Glomerular visceral epithelial cell (primary cell): Measurements from ENCODE around the gene CALB2.

Source experiments
- DNase-seq: peaks from one replicate; pipeline ENCODE4 v3.0.0-alpha.2; 2016; ENCODE audit errors: extremely low spot score

CALB2 gene

DNA sequence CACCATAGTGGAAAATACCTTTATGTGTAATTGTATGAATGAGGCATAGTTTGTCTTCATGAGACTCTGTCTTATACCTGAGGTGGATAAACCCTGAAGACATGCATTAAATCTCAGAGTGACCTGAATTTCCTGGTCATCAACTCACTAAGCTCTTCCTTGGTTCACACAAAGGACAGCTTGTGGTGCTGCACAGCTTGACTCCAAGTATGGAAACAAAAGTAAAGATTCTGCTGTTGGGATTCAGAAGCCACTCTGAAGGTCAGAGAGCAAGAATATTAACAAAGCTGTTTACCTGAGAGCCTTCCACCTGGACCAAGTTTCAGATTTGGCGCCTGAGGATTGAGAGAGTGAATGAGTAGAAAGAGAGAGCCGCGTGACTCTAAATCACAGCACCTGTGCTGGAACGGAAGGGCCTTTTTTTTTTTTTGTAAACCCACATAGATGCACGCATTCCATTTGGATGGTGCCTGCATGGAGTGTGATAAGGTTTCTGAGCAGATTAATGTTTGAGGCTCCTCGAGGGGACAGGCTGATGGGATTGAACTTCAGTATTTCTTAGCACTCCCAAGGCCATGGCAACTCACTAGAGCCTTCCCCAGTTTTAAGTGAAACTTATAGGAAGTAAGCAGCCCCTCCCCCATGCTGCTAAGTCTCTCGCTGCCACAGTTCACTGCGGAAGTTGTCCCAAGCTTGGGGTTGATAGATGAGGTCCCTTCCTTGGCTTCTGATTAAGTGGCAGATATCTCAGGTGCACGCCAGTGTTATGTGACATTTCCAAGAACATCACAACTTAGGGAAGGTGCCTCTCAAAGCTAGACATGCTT is 28.7 kb downstream of the CALB2 start:
- DNase-seq, result no peak

DNA sequence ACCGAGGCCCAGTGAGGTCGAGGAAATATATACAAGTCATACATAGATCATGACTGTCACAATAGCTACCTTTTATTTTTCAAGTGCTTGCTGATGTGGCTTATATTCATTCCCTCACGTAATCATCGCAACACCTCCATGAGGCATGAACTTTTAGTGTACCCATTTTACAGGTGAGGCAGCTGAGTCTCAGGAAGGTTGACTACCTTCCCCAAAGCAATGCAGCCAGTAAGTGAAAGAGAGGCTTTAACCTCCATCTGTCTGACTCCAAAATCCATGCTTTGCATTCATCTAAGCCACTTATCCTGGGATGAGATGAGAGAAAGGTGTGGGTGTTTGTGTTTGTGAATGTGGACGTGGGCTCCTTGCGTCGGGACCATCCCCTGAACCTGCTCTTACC is 30.8 kb downstream of the CALB2 start:
- DNase-seq, result no peak

GRCh38 chr16:71396594-71396993 is 38.1 kb downstream of the CALB2 start:
- no peak for DNase-seq

GRCh38 chr16:71399801-71400563 is 41.5 kb downstream of the CALB2 start:
- no peak for DNase-seq

GRCh38 chr16:71402007-71402406 is 43.5 kb downstream of the CALB2 start:
- no peak for DNase-seq

DNA sequence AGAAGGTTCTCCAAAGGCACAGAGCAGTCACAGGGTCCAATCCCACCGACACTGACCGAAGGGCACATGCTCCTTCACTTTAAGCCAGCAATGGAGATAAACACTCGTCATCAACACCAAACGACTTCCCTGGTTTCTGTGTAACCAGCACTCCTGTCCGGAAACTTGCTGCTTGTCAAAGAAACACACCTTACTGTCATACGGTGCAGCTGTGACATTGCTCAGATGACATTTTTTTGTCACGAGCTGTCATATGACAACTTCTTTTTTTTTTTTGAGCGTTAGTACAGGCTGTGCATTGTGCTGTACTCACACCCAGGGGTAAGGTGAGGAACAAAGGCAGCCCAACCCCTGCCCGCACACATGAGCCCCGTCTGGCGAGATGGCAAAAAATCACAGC is 44.2 kb downstream of the CALB2 start:
- no peak for DNase-seq

GRCh38 chr16:71404364-71404763 is 45.8 kb downstream of the CALB2 start:
- DNase-seq, result no peak

- DNase-seq, result no peak
Observed at GRCh38 chr16:71406316-71406715, 47.8 kb downstream of the CALB2 start.

GRCh38 chr16:71406724-71407123 is 48.2 kb downstream of the CALB2 start:
- no peak for DNase-seq

- DNase-seq, result no peak
Observed at GRCh38 chr16:71407731-71408130, 49.2 kb downstream of the CALB2 start.

- DNase-seq, result no peak
Observed at GRCh38 chr16:71408536-71408935, 50.0 kb downstream of the CALB2 start.

DNA sequence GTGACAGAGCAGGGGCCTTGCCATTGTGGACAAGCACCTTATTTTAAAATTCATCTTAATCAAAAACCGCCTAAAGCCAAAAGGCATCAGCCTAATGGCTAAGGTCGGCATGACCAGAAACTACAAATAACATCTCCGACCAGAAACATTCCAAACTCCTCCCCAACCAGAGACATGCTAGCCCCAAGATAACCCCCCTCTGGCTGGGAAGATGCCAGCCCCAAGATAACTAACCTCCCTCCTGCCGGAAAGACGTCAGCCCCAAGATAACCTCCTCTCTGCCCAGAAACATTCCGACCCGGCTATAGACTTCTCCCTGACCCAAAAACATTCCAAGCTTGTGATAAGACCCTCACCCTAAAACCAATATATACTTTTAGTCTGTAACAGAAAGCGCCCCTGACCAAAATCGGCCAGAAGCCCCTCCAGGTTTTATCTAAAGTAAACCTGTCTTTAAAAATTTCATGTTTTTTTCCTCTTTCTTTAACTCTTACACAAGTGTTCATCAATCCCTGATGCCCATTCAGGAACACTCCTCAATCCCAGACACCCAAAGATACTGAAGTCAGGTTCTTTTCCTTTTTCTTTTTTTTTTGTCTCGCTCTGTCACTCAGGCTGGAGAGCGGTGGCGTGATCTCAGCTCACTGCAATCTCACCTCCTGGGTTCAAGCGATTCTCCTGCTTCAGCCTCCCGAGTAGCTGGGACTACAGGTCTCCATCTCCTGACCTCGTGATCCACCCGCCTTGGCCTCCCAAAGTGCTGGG is 50.7 kb downstream of the CALB2 start:
- DNase-seq, result no peak

GRCh38 chr16:71410146-71410545 is 51.6 kb downstream of the CALB2 start:
- no peak for DNase-seq

DNA sequence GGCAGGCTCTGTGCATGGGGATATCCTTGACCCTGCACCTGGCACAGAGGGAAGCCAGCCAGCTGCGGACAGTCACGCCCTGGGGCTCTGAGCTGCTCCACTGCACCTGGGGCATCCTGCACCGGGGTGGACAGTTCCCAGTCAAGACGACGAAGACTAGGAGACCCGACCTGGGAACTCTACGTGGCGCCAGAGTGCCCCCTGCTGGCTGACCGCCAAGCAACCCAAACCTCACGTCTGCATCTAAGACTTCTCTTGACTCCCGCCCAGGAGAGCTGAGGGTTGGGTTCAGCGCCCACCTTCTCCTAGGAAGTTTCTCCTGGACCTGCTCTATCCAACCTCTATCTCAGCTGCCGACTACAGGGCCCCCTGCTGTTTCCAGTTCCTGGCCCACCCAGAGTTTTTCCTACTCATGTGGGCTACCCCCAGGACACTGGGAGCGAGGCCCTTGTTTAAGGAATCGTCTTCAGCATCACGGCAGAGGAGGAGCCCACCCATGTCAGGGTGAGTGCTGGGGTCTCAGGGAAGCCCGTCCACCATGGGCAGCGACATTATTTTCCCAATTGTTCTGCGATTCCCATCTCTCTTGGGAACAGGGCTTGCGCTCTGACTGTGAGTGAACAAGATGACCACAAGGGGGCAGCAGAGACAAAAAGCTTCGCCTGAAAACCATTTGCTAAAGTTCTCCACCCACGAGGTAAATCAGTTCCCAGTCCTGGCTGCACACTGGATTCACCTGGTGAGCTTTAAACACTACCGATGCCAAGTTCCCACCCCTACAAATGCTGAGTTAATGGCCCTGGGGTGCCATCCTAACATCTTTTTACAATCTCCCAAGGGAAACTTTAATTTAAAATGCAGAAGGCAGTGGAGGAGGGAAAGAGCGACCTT is 54.0 kb downstream of the CALB2 start:
- peak; percentile 65 for DNase-seq

DNA sequence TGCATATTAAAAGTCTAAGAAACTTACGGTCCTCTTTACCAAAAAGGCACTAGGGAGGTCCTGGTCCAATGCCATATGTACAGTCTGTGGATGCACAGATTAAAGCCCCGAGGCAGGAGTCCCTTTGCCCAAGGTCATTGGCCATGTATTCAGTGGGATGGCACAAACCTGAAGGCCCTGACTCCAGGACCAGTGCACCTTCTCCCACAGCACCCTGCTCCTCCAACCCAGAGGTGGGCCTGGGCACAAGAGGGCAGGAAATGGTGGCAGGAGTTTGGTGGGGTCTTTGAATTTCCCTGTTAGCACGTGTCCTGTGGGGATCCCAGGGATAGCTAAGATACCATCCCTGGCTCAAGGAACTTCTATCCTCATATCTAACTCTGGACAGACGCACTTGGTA is 54.8 kb downstream of the CALB2 start:
- DNase-seq, result no peak

- DNase-seq, result no peak
Observed at GRCh38 chr16:71414038-71414437, 55.5 kb downstream of the CALB2 start.

GRCh38 chr16:71421911-71422310 is 63.4 kb downstream of the CALB2 start:
- peak; percentile 6 for DNase-seq

- DNase-seq, result no peak
Observed at GRCh38 chr16:71423016-71423415, 64.5 kb downstream of the CALB2 start.

- DNase-seq, result no peak
Observed at GRCh38 chr16:71423865-71424264, 65.3 kb downstream of the CALB2 start.

DNA sequence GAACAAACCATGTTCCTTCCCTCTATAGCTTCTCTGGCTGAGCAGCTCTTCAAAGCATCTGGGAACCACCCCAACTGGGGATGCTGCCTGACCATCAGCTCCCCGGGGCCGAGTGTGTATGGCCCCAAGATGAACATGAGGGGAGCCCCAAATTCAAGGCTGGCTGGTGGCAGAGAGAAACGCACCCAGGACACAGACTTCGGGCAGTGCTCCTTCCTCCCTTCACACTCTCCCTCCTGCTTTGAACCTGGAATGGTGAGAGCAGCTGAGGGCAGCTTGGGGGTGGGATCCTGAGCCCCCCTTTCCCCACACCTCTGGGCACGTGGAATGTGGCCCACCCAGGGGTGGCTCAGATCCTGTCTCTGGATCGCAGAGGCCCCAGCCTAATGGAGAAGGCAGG is 66.1 kb downstream of the CALB2 start:
- no peak for DNase-seq

DNA sequence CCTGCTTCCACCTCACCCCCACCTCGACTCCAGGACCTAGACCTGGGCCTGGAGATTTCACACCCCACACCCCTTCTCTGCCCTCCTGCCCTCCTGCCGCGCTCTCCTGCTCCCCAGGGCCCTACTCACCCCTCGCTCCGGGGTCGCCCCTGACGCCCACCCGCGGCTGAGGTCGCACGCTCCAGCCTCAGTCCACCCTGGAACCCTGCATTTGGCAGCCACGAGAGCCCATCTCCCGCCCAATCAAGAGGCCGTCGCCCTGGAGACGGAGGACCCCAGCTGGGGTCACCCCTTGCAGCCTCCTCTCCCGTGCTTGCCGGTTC is 67.2 kb downstream of the CALB2 start:
- DNase-seq, result no peak
